ENCODE measurements around the gene CD81.

The CD81 gene

GRCh38 chr11:2408671-2409070 is 31.6 kb downstream of the CD81 start:
- no peak for FAIRE-seq

- FAIRE-seq, result no peak
Measured at GRCh38 chr11:2409126-2409525, 32.0 kb downstream of the CD81 start.

GRCh38 chr11:2409611-2410468 is 32.7 kb downstream of the CD81 start:
- no peak for FAIRE-seq

- FAIRE-seq, result no peak
Measured at GRCh38 chr11:2410616-2411015, 33.5 kb downstream of the CD81 start.

GRCh38 chr11:2411446-2412305 is 34.6 kb downstream of the CD81 start:
- no peak for FAIRE-seq

GRCh38 chr11:2412323-2412722 is 35.2 kb downstream of the CD81 start:
- FAIRE-seq, result no peak

- no peak for FAIRE-seq
Measured at GRCh38 chr11:2413742-2414579, 36.9 kb downstream of the CD81 start.

- no peak for FAIRE-seq
Measured at GRCh38 chr11:2414616-2415015, 37.5 kb downstream of the CD81 start.

- no peak for FAIRE-seq
Measured at GRCh38 chr11:2415171-2415570, 38.1 kb downstream of the CD81 start.

GRCh38 chr11:2415601-2416380 is 38.7 kb downstream of the CD81 start:
- FAIRE-seq, result no peak

- FAIRE-seq, result no peak
Measured at GRCh38 chr11:2416765-2417164, 39.7 kb downstream of the CD81 start.

GRCh38 chr11:2417856-2418692 is 41.0 kb downstream of the CD81 start:
- no peak for FAIRE-seq

- no peak for FAIRE-seq
Measured at GRCh38 chr11:2418693-2419360, 41.7 kb downstream of the CD81 start.

- peak; percentile 63 for FAIRE-seq
Measured at GRCh38 chr11:2419638-2420501, 42.8 kb downstream of the CD81 start.

- FAIRE-seq, result no peak
Measured at GRCh38 chr11:2420502-2421225, 43.6 kb downstream of the CD81 start.

- no peak for FAIRE-seq
Measured at GRCh38 chr11:2421226-2421994, 44.3 kb downstream of the CD81 start.

GRCh38 chr11:2421996-2422395 is 44.9 kb downstream of the CD81 start:
- no peak for FAIRE-seq

All from TTC549 (cell line).